GM13976 (cell line): ENCODE data around the gene TIMP2.
"Not testable (repeated sequence)": the region's sequence is repeated elsewhere in the genome, so short reads cannot be mapped to it uniquely, and the experiment has no call there.

Source experiments
- DNase-seq: peaks from one replicate; pipeline ENCODE4 v3.0.0; 2012; ENCODE audit warnings: low spot score
- CTCF ChIP-seq: IDR thresholded peaks from 2 replicates; pipeline ENCODE4 v1.5.1; 2012; ENCODE audit warnings: borderline replicate concordance, mild to moderate bottlenecking; ENCODE audit not compliant: insufficient read depth; ENCODE audit errors: extremely low read depth, missing control alignments, control extremely low read depth
- in situ Hi-C: fragments of 300-500 bp; cut with MboI; formaldehyde crosslinking; loops from one replicate; pipeline ENCODE4 v1.12.0; 2022; ENCODE audit warnings: low sequenced_read_pairs, mixed read lengths, inconsistent platforms; ENCODE audit not compliant: unreplicated experiment

TIMP2 gene

GRCh38 chr17:78965491-78965924 lies 40.3 kb upstream of the TIMP2 start:
- no peak for TF ChIP-seq CTCF
- in situ Hi-C loops, result loop anchor here (10.0 kb wide), 1 partner anchor 101 kb away; no protein-coding TSS in a partner anchor
- no peak for DNase-seq

GRCh38 chr17:78963378-78963777 lies 38.2 kb upstream of the TIMP2 start:
- DNase-seq, result no peak
- in situ Hi-C loops, result loop anchor here (10.0 kb wide), 1 partner anchor 99 kb away; no protein-coding TSS in a partner anchor
- TF ChIP-seq CTCF, result no peak

- in situ Hi-C loops, result loop anchor here (10.0 kb wide), 1 partner anchor 98 kb away; no protein-coding TSS in a partner anchor
These were observed 37.8 kb upstream of the TIMP2 start for GRCh38 chr17:78962984-78963348.

GRCh38 chr17:78962345-78962983 lies 37.3 kb upstream of the TIMP2 start:
- in situ Hi-C loops, result loop anchor here (10.0 kb wide), 1 partner anchor 98 kb away; no protein-coding TSS in a partner anchor
- DNase-seq, result no peak
- TF ChIP-seq CTCF, result no peak

More at GRCh38 chr17:78962984-78963348, 37.8 kb upstream of the TIMP2 start:
- DNase-seq, result not testable (repeated sequence)

- no peak for TF ChIP-seq CTCF
- DNase-seq, result no peak
- in situ Hi-C loops, result loop anchor here (10.0 kb wide), 1 partner anchor 97 kb away; no protein-coding TSS in a partner anchor
These were observed 36.4 kb upstream of the TIMP2 start for GRCh38 chr17:78961571-78961970.

- in situ Hi-C loops, result loop anchor here (10.0 kb wide), 1 partner anchor 96 kb away; no protein-coding TSS in a partner anchor
- no peak for TF ChIP-seq CTCF
- DNase-seq, result no peak
These were observed 35.7 kb upstream of the TIMP2 start for GRCh38 chr17:78960928-78961327.

GRCh38 chr17:78959803-78960202 lies 34.6 kb upstream of the TIMP2 start:
- TF ChIP-seq CTCF, result no peak
- in situ Hi-C loops, result loop anchor here (10.0 kb wide), 1 partner anchor 95 kb away; no protein-coding TSS in a partner anchor
- DNase-seq, result no peak
